Measurements from ENCODE around the gene NCAM2.

NCAM2 gene

DNA sequence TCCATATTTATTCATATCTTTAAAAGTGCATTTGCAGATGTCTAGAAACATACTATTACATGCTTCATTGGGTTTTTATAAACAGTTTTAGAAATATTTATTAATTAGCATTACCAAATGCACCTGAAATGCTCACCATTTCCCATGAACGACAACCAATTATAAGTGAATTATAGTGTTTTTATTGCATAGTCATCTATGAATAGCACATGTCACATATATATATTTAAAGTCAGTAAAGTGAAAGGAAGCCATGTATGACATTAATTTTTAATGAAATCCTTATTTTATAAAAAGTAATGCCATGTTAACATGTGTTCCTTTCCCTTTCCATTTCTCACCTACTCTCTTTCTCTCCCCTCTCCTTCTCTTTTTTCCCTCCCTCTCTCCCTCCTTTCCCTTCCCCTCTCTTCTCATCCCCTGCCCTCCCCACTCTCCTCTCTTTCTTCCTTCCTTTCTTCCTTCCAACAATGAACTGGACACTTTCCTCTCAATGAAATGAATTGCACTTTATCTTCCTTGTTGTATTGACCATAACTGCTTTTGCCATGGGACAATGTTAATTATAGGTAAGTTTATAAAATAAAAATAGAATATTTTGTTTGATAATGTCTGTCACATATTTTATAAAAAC lies 179.3 kb downstream of the NCAM2 start:
- no peak overlapping the region for H3K9ac ChIP-seq
- no peaks in the 10 kb centered on the region for H3K79me2 ChIP-seq
- H3K27ac ChIP-seq: no peak overlapping the region
- no peaks in the 10 kb centered on the region for H3K36me3 ChIP-seq (ENCODE audit: control insufficient read depth, insufficient read depth, low read length)
- H3K27me3 ChIP-seq (ENCODE audit: control insufficient read depth, insufficient read depth, low read length): no peaks in the 10 kb centered on the region
- no peak overlapping the region for H3K4me2 ChIP-seq (ENCODE audit: low read length)
- no peak overlapping the region for H2AFZ ChIP-seq
- H3K4me3 ChIP-seq (ENCODE audit: low read depth, low read length): no peak overlapping the region
- H3K4me1 ChIP-seq: no peaks in the 10 kb centered on the region
- TF ChIP-seq, protein P1, sequence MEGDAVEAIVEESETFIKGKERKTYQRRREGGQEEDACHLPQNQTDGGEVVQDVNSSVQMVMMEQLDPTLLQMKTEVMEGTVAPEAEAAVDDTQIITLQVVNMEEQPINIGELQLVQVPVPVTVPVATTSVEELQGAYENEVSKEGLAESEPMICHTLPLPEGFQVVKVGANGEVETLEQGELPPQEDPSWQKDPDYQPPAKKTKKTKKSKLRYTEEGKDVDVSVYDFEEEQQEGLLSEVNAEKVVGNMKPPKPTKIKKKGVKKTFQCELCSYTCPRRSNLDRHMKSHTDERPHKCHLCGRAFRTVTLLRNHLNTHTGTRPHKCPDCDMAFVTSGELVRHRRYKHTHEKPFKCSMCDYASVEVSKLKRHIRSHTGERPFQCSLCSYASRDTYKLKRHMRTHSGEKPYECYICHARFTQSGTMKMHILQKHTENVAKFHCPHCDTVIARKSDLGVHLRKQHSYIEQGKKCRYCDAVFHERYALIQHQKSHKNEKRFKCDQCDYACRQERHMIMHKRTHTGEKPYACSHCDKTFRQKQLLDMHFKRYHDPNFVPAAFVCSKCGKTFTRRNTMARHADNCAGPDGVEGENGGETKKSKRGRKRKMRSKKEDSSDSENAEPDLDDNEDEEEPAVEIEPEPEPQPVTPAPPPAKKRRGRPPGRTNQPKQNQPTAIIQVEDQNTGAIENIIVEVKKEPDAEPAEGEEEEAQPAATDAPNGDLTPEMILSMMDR (IDR thresholded peaks at IDR 0.05): no peak
- H3K9me3 ChIP-seq (ENCODE audit: control insufficient read depth, low read length): no peaks in the 10 kb centered on the region

DNA sequence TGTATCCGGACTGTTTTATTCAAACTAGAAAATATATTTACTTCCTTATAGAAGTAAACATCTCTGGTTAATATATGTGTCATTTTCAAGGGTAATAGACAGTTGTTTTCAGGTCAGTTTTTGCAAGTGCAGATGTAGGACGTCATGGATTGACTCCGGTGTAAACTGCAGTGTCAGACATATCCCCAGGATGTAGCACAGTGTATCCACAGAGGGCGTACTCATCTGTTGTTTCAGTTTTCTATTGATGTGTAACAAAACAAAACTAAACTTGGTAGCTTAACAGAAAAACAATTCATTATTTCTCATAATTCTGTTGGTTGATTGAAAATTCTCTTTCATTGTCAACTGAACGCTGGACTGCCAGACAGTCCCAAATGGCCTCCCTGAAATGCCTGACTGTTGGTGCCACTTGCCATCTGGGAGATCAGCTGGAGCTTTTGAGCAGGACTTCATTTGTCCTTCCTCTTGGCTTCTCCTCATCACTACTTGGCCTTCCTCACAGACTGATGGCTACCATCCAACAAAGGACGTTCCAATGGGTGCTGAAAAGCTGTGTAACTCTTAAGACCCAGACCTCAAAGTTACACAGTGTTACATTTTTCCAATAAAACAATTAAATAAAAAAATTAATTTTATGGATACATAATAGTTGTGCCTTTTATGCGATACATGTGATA lies 181.6 kb downstream of the NCAM2 start:
- no peaks in the 10 kb centered on the region for H3K4me1 ChIP-seq
- H3K4me3 ChIP-seq (ENCODE audit: low read depth, low read length): no peak overlapping the region
- H3K9ac ChIP-seq: no peak overlapping the region
- no peaks in the 10 kb centered on the region for H3K79me2 ChIP-seq
- no peaks in the 10 kb centered on the region for H3K36me3 ChIP-seq (ENCODE audit: control insufficient read depth, insufficient read depth, low read length)
- H3K4me2 ChIP-seq (ENCODE audit: low read length): no peak overlapping the region
- no peaks in the 10 kb centered on the region for H3K9me3 ChIP-seq (ENCODE audit: control insufficient read depth, low read length)
- H3K27me3 ChIP-seq (ENCODE audit: control insufficient read depth, insufficient read depth, low read length): no peaks in the 10 kb centered on the region
- H2AFZ ChIP-seq: no peak overlapping the region
- TF ChIP-seq, protein P1 (IDR thresholded peaks at IDR 0.05): no peak
- no peak overlapping the region for H3K27ac ChIP-seq

DNA sequence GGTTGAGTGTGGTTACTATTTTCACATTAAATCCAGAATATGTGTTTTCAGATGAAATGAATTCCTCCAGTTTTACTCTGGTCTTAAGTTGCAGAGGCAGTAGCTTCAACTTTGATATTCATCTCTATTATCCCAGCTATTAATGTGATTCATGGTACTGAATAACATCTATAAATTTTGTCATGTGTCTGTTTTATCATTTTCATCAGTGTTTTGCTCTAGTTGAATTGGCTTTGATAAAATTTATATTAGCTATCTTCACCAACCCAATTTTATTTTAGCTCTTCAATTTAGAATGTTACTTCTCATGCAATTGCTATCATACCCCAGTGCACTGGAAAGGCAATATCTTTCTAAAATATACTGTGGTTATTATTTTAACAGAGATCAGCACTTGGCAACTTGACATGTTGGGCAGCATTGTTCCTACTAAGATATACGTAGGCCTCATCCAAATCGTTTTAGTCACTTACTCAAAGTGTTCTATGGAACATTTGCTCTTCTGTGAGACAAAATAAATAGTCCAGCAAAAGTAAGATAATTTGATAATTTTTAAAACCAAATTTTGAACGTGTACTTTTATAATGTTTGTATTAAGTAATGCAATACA lies 184.3 kb downstream of the NCAM2 start:
- H3K27ac ChIP-seq: no peak overlapping the region
- no peak overlapping the region for H3K9ac ChIP-seq
- no peaks in the 10 kb centered on the region for H3K9me3 ChIP-seq (ENCODE audit: control insufficient read depth, low read length)
- H3K27me3 ChIP-seq (ENCODE audit: control insufficient read depth, insufficient read depth, low read length): no peaks in the 10 kb centered on the region
- no peaks in the 10 kb centered on the region for H3K79me2 ChIP-seq
- H2AFZ ChIP-seq: no peak overlapping the region
- H3K36me3 ChIP-seq (ENCODE audit: control insufficient read depth, insufficient read depth, low read length): no peaks in the 10 kb centered on the region
- H3K4me2 ChIP-seq (ENCODE audit: low read length): no peak overlapping the region
- no peaks in the 10 kb centered on the region for H3K4me1 ChIP-seq
- H3K4me3 ChIP-seq (ENCODE audit: low read depth, low read length): no peak overlapping the region
- TF ChIP-seq, protein P1 (IDR thresholded peaks at IDR 0.05): no peak

DNA sequence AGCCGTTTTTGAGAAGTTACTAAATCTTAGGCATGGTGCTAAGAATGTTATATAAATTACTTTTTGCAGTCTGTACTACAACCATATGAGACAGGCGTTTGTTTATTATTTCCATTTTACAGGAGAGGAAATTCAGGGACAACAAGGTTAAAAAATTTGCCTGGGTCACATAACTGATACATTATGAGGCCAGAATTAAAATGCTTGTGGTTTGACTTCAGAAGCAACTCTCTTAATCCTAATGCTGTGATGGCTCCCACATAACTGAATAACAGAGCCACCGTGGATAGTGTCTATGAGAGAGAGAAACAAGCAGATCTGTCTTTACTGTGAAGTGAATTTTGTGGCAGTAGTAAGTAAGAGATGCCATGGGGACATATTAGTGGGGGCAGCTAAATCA lies 184.9 kb downstream of the NCAM2 start:
- Histone ChIP-seq H3K4me1 (no peaks in the 10 kb centered on the region), H3K9ac (no peak overlapping the region), H3K9me3 (ENCODE audit: control insufficient read depth, low read length) (no peaks in the 10 kb centered on the region), H3K36me3 (ENCODE audit: control insufficient read depth, insufficient read depth, low read length) (no peaks in the 10 kb centered on the region), H3K27me3 (ENCODE audit: control insufficient read depth, insufficient read depth, low read length) (no peaks in the 10 kb centered on the region), H3K4me3 (ENCODE audit: low read depth, low read length) (no peak overlapping the region), H3K27ac (no peak overlapping the region), H3K79me2 (no peaks in the 10 kb centered on the region), H3K4me2 (ENCODE audit: low read length) (no peak overlapping the region), H2AFZ (no peak overlapping the region)
- TF ChIP-seq, protein P1 (IDR thresholded peaks at IDR 0.05): no peak

All from parathyroid adenoma (tissue), 2 donors.